BJ (cell line): ENCODE results near the gene ASB11. TPM values are rescaled to one million over a fixed set of nuclear protein-coding genes. Genes with fewer than 3 reads are reported as not detected.

ENCODE experiments used
- CTCF ChIA-PET: fragments of 350-600 bp; formaldehyde crosslinking; extraction: SDS; loops from one replicate; lab custom pipeline; 2021; ENCODE audit warnings: antibody characterized with exemption, inconsistent platforms; lab: Yijun Ruan, JAX
- POLR2A ChIA-PET: fragments of 300-600 bp; sonication (Branson Sonifier 250); formaldehyde crosslinking; extraction: SDS; loops from one replicate; lab custom pipeline; 2021; ENCODE audit warnings: antibody characterized with exemption; lab: Charles Lee
- DNase-seq: peaks from one replicate; pipeline ENCODE4 v3.0.0-alpha.2; 2011; ENCODE audit warnings: low read depth
- H3K27me3 ChIP-seq: 2 replicates; pipeline ENCODE4 v1.6.0; 2011; ENCODE audit warnings: low read length; ENCODE audit not compliant: control insufficient read depth, insufficient read depth
- H3K36me3 ChIP-seq: 2 replicates; pipeline ENCODE4 v1.5.1; 2011; ENCODE audit warnings: low read length; ENCODE audit not compliant: control insufficient read depth, insufficient read depth
- H3K4me3 ChIP-seq: 2 replicates; pipeline ENCODE4 v1.5.1; 2011; ENCODE audit warnings: low read depth, mild to moderate bottlenecking, control low read depth, low read length
- CTCF ChIP-seq: IDR thresholded peaks from 2 replicates; pipeline ENCODE4 v1.5.1; 2011; ENCODE audit warnings: low read depth, mild to moderate bottlenecking, control low read depth, inconsistent platforms, low read length, moderate library complexity; ENCODE audit not compliant: insufficient read depth
- polyA plus RNA-seq: library from polyadenylated mRNA; depleted of rRNA; stranded (reverse); fragments of >200 nt; gene quantifications from 2 replicates; pipeline ENCODE4 v1.2.3, GENCODE V29; 2011

ASB11 gene
- polyA plus RNA-seq, 1 experiment, result not detected

- Histone ChIP-seq H3K4me3 (no peak overlapping the region), H3K36me3 (no peaks in the 10 kb centered on the region), H3K27me3 (no peaks in the 10 kb centered on the region)
- POLR2A ChIA-PET, result no interaction called here
- no peak for DNase-seq
- CTCF ChIA-PET, result no interaction called here
- TF ChIP-seq CTCF, result no peak
Observed at GRCh38 chrX:15322472-15322871, 7.0 kb upstream of the ASB11 start.

- Histone ChIP-seq H3K36me3 (no peaks in the 10 kb centered on the region), H3K4me3 (no peak overlapping the region), H3K27me3 (no peaks in the 10 kb centered on the region)
- POLR2A ChIA-PET, result no interaction called here
- DNase-seq, result no peak
- no peak for TF ChIP-seq CTCF
- CTCF ChIA-PET, result no interaction called here
Observed at GRCh38 chrX:15322072-15322471, 6.6 kb upstream of the ASB11 start.

- Histone ChIP-seq H3K4me3 (no peak overlapping the region), H3K36me3 (no peaks in the 10 kb centered on the region), H3K27me3 (no peaks in the 10 kb centered on the region)
- POLR2A ChIA-PET, result no interaction called here
- TF ChIP-seq CTCF, result no peak
- CTCF ChIA-PET, result no interaction called here
- DNase-seq, result no peak
Observed at GRCh38 chrX:15321447-15321846, 6.0 kb upstream of the ASB11 start.

- Histone ChIP-seq H3K27me3 (no peaks in the 10 kb centered on the region), H3K36me3 (no peaks in the 10 kb centered on the region), H3K4me3 (no peak overlapping the region)
- DNase-seq, result no peak
- ChIA-PET CTCF (no interaction called here), POLR2A (no interaction called here)
- TF ChIP-seq CTCF, result no peak
Observed at GRCh38 chrX:15320297-15320696, 4.9 kb upstream of the ASB11 start.

- ChIA-PET POLR2A (no interaction called here), CTCF (no interaction called here)
- no peak overlapping the region for H3K4me3 ChIP-seq
- no peaks in the 10 kb centered on the region for H3K27me3 ChIP-seq
- H3K36me3 ChIP-seq, result no peaks in the 10 kb centered on the region
- TF ChIP-seq CTCF, result no peak
- no peak for DNase-seq
Observed at GRCh38 chrX:15319075-15319474, 3.6 kb upstream of the ASB11 start.
